ENCODE measurements around the gene PKP3.
"Not testable (repeated sequence)": the region's sequence is repeated elsewhere in the genome, so short reads cannot be mapped to it uniquely, and the experiment has no call there.

DNA sequence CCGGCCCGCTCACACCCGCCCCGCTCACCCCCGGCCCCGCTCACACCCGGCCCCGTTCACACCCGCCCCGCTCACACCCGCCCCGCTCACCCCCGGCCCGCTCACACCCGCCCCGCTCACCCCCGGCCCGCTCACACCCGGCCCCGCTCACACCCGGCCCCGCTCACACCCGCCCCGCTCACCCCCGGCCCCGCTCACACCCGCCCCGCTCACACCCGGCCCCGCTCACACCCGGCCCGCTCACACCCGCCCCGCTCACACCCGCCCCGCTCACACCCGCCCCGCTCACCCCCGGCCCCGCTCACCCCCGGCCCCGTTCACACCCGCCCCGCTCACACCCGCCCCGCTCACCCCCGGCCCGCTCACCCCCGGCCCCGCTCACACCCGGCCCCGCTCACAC, 7.2 kb downstream of the PKP3 start:
- TF ChIP-seq, protein P1, sequence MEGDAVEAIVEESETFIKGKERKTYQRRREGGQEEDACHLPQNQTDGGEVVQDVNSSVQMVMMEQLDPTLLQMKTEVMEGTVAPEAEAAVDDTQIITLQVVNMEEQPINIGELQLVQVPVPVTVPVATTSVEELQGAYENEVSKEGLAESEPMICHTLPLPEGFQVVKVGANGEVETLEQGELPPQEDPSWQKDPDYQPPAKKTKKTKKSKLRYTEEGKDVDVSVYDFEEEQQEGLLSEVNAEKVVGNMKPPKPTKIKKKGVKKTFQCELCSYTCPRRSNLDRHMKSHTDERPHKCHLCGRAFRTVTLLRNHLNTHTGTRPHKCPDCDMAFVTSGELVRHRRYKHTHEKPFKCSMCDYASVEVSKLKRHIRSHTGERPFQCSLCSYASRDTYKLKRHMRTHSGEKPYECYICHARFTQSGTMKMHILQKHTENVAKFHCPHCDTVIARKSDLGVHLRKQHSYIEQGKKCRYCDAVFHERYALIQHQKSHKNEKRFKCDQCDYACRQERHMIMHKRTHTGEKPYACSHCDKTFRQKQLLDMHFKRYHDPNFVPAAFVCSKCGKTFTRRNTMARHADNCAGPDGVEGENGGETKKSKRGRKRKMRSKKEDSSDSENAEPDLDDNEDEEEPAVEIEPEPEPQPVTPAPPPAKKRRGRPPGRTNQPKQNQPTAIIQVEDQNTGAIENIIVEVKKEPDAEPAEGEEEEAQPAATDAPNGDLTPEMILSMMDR (IDR thresholded peaks at IDR 0.05) = not testable (repeated sequence)
- not testable (repeated sequence) for TF ChIP-seq POLR2A (IDR thresholded peaks at IDR 0.05)
